Smooth muscle cell (in vitro differentiated cells): ENCODE results near the gene ARIH2. TPM values are rescaled to one million over a fixed set of nuclear protein-coding genes. Genes with fewer than 3 reads are reported as not detected.

Experiments used
- DNase-seq: peaks from one replicate; lab custom pipeline; 2025; ENCODE audit not compliant: unreplicated experiment; lab: John Stamatoyannopoulos, UW
- H2AFZ ChIP-seq: fragments of 200-600 bp; sonication (generic); 2 replicates; pipeline ENCODE4 v1.6.0; 2016; ENCODE audit warnings: antibody characterized with exemption, low read depth, mild to moderate bottlenecking
- H3F3A ChIP-seq: fragments of 200-600 bp; sonication (generic); 2 replicates; pipeline ENCODE4 v1.6.0; 2017; ENCODE audit warnings: antibody characterized with exemption, low read depth
- H3K27ac ChIP-seq: fragments of 200-600 bp; sonication (generic); 2 replicates; pipeline ENCODE4 v1.5.1; 2016; ENCODE audit warnings: low read depth, mild to moderate bottlenecking
- H3K27me3 ChIP-seq: fragments of 200-600 bp; sonication (generic); 2 replicates; pipeline ENCODE4 v1.6.1; 2016; ENCODE audit warnings: low read depth, mild to moderate bottlenecking
- H3K36me3 ChIP-seq: fragments of 200-600 bp; sonication (generic); 2 replicates; pipeline ENCODE4 v1.5.1; 2016; ENCODE audit warnings: low read depth
- H3K4me1 ChIP-seq: fragments of 200-600 bp; sonication (generic); 2 replicates; pipeline ENCODE4 v1.5.1; 2016; ENCODE audit warnings: low read depth
- H3K4me2 ChIP-seq: fragments of 200-600 bp; sonication (generic); 2 replicates; pipeline ENCODE4 v1.6.0; 2016; ENCODE audit warnings: mild to moderate bottlenecking
- H3K4me3 ChIP-seq: fragments of 200-600 bp; sonication (generic); 2 replicates; pipeline ENCODE4 v1.5.1; 2016; ENCODE audit warnings: mild to moderate bottlenecking
- H3K79me2 ChIP-seq: fragments of 200-600 bp; sonication (generic); 2 replicates; pipeline ENCODE4 v1.6.0; 2016; ENCODE audit warnings: low read depth, mild to moderate bottlenecking
- H3K9ac ChIP-seq: fragments of 200-600 bp; sonication (generic); 2 replicates; pipeline ENCODE4 v1.6.0; 2016; ENCODE audit warnings: low read depth
- H3K9me3 ChIP-seq: fragments of 200-600 bp; sonication (generic); replicated peaks from 2 replicates; pipeline ENCODE4 v1.5.1; 2016; ENCODE audit warnings: low read depth
- H4K20me1 ChIP-seq: fragments of 200-600 bp; sonication (generic); 2 replicates; pipeline ENCODE4 v1.6.0; 2016; ENCODE audit warnings: low read depth
- WGBS: methylation state at CpG from one replicate; pipeline ENCODE4 v1.1.7; 2016; ENCODE audit warnings: low lambda C conversion rate; 5-methylcytosine and 5-hydroxymethylcytosine counted together
- polyA plus RNA-seq: library from polyadenylated mRNA; unstranded; fragments of >200 nt; fragmentation: Nextera tagmentation; extraction: Ambion mirVana; gene quantifications from 2 replicates; pipeline ENCODE4 v1.2.1, GENCODE V29; 2016
- total RNA-seq: library from RNA; depleted of rRNA; stranded (reverse); fragments of >200 nt; gene quantifications from 2 replicates; pipeline ENCODE4 v1.2.3, GENCODE V29; 2014
- TF ChIP-seq, protein P1 (sequence below): fragments of 200-600 bp; sonication (generic); IDR thresholded peaks from 2 replicates; pipeline ENCODE4 v1.5.1; 2017; ENCODE audit warnings: borderline replicate concordance, mild to moderate bottlenecking, antibody characterized with exemption; ENCODE audit not compliant: insufficient read depth, poor library complexity, severe bottlenecking

ARIH2 gene
- total and polyA plus RNA-seq, 2 experiments from 2014 or later: 39.7 to 43.6 TPM

DNA sequence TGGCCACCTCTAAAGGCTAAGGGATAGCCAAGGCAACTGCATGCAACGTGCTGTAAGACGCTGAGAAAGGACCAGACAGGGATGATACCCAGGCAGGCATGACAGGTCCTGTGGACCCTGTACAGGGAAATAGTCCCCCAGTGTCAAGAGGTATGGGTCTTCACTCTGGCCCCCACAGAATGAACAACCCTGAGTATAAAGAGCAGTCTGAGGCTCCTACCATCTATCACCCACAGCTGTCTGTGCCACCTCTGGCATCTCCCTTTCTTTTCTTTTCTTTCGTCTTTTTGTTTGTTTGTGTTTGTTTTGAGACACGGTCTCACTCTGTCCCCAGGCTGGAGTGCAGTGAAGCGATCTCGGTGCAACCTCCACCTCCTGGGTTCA lies 38.7 kb upstream of the ARIH2 start:
- WGBS: 91% methylated on average over 6 of the region's 6 CpGs
- Histone ChIP-seq H3K36me3 (no peaks in the 10 kb centered on the region), H3F3A (no peaks in the 10 kb centered on the region), H3K79me2 (no peaks in the 10 kb centered on the region), H3K4me3 (no peak overlapping the region), H4K20me1 (no peaks in the 10 kb centered on the region), H3K9me3 (no peaks in the 10 kb centered on the region), H2AFZ (no peak overlapping the region), H3K27ac (no peak overlapping the region), H3K4me2 (no peak overlapping the region), H3K9ac (no peak overlapping the region), H3K4me1 (no peaks in the 10 kb centered on the region), H3K27me3 (no peaks in the 10 kb centered on the region)
- DNase-seq: no peak
- TF ChIP-seq, protein P1, sequence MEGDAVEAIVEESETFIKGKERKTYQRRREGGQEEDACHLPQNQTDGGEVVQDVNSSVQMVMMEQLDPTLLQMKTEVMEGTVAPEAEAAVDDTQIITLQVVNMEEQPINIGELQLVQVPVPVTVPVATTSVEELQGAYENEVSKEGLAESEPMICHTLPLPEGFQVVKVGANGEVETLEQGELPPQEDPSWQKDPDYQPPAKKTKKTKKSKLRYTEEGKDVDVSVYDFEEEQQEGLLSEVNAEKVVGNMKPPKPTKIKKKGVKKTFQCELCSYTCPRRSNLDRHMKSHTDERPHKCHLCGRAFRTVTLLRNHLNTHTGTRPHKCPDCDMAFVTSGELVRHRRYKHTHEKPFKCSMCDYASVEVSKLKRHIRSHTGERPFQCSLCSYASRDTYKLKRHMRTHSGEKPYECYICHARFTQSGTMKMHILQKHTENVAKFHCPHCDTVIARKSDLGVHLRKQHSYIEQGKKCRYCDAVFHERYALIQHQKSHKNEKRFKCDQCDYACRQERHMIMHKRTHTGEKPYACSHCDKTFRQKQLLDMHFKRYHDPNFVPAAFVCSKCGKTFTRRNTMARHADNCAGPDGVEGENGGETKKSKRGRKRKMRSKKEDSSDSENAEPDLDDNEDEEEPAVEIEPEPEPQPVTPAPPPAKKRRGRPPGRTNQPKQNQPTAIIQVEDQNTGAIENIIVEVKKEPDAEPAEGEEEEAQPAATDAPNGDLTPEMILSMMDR: no peak

DNA sequence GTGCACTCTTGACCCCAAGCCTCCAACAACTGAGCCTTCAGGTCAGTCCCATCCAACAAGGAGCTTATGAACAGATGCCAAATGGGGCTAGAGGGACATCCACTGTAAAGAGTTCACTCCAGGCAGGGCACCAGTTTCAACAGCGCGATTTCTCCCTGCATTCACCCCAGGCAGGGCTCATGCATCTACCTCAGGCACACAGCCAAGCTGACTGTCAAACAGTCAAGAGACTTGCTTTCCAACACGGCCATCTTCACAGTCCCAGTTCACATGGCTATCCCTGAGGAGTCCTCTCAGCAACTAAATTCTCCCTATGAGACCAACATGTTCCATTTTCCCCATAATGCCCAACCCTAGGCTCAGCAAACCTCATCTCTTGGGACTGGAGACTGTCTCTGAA lies 37.6 kb upstream of the ARIH2 start:
- 89% methylated on average over 3 of the region's 3 CpGs for WGBS
- Histone ChIP-seq H3K4me1 (no peaks in the 10 kb centered on the region), H3K9ac (no peak overlapping the region), H3K4me2 (no peak overlapping the region), H3K4me3 (no peak overlapping the region), H3K36me3 (no peaks in the 10 kb centered on the region), H3K79me2 (no peaks in the 10 kb centered on the region), H3K9me3 (no peaks in the 10 kb centered on the region), H3K27me3 (no peaks in the 10 kb centered on the region), H3K27ac (no peak overlapping the region), H3F3A (no peaks in the 10 kb centered on the region), H4K20me1 (no peaks in the 10 kb centered on the region), H2AFZ (no peak overlapping the region)
- TF ChIP-seq, protein P1: no peak
- DNase-seq: no peak

DNA sequence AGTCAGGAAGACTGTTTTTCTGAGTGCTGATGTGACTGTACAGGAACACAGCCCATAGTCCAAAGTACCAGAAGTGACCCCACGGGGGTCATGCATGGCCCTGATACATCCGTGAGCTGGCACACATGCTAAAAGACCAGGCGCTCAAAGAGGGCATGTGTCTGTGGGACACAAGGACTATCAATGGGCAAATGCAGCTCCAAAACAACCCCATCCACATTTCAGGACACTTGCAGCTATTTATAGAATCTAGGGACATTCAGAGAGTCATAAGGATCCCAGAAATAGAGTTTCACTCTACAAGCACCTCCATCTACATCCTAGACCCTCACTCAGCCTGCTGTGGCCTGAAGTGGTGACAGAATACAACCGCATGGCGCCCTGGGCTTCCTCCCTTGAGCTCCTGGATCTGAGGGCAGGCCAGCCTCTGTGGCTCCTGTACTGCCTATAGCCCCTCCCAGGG lies 37.0 kb upstream of the ARIH2 start:
- Histone ChIP-seq H3K9me3 (no peaks in the 10 kb centered on the region), H3K27me3 (no peaks in the 10 kb centered on the region), H2AFZ (no peak overlapping the region), H3K4me2 (no peak overlapping the region), H3K4me3 (no peak overlapping the region), H3K79me2 (no peaks in the 10 kb centered on the region), H3K9ac (no peak overlapping the region), H3F3A (no peaks in the 10 kb centered on the region), H3K4me1 (no peaks in the 10 kb centered on the region), H3K36me3 (no peaks in the 10 kb centered on the region), H4K20me1 (no peaks in the 10 kb centered on the region), H3K27ac (no peak overlapping the region)
- no peak for DNase-seq
- TF ChIP-seq, protein P1: no peak
- 96% methylated on average over 5 of the region's 5 CpGs for WGBS

DNA sequence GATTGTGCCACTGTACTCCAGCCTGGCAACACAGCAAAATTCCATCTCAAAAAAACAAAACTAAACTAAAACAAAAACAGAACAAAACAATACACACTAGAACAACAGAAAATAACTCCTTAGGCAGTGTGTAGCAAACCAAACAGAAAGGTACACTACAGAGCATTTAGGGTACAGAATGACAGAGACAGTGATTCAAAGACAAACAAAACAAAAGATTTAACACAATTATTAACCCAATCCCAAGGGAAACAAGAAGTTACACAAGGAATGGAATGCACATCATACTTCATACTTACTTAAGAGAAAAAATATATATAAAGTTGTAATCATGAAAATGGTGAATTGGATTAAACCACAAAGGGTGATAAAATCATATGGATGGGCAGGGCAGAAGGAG lies 32.9 kb upstream of the ARIH2 start:
- Histone ChIP-seq H3K9me3 (no peaks in the 10 kb centered on the region), H3F3A (no peaks in the 10 kb centered on the region), H3K9ac (no peak overlapping the region), H3K4me1 (no peaks in the 10 kb centered on the region), H3K79me2 (peaks cover 4% of the 10 kb centered on the region), H3K4me2 (no peak overlapping the region), H3K4me3 (no peak overlapping the region), H3K36me3 (no peaks in the 10 kb centered on the region), H3K27me3 (no peaks in the 10 kb centered on the region), H3K27ac (no peak overlapping the region), H2AFZ (no peak overlapping the region), H4K20me1 (no peaks in the 10 kb centered on the region)
- no peak for DNase-seq
- TF ChIP-seq, protein P1: no peak
